ENCODE measurements around the gene POLRMT. TPM values are rescaled to one million over a fixed set of nuclear protein-coding genes. Genes with fewer than 3 reads are reported as not detected.

The POLRMT gene
- 100 to 1,000 TPM; 110 to 123 (median 119) TPM for total RNA-seq

DNA sequence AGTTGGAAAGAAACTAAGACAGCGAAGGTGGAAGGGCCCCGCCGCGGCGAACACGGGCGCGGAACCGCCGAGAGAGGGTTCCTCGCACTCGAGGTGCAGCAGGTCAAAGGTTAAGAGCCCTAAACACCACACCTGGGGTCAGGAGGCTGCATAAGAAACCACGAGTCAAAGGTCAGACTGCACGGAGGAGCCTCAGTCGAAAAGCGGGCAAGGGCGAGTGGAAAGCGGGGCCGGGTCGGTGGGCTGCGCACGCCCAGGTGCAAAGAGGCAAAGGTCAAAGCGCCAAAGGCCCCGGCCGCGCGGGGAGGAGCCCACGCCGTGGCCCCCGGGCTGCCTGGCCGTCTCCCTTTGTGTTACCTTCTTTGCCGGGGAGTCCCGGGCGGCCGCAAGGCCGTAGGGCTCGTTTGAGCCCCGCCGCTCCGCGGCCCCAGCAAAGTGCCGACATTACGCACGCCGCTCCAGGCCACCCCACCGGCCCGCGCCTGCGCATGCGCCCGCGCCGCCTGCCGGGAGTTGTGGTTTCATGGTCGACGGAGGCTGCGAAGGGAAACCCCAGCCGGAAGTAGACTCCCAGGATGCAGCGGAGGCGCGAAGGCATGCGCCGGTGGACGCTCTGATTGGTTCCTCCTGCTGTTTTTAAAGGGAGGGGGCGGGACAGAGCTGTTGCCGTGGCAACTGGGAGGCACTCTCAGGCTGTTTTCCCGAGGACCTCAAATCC lies at the start of gene POLRMT:
TSS of gene POLRMT (minus strand) at position 470 of the 718 bp plus-strand sequence. CDS start at position 445, 25 bp downstream.
- peak; percentile 94 to 96 for ATAC-seq
- Mint-ChIP-seq H3K4me3 (peak within 1 kb of the TSS; percentile 96), H3K27me3 (ENCODE audit: low read depth) (no peaks in the 10 kb centered on the region), H3K4me1 (ENCODE audit: low read depth) (peaks cover 31% of the 10 kb centered on the region), H3K9me3 (no peaks in the 10 kb centered on the region), H3K36me3 (ENCODE audit: insufficient read depth) (peaks cover 11% of the 10 kb centered on the region)
- DNase-seq = peak; percentile 94

DNA sequence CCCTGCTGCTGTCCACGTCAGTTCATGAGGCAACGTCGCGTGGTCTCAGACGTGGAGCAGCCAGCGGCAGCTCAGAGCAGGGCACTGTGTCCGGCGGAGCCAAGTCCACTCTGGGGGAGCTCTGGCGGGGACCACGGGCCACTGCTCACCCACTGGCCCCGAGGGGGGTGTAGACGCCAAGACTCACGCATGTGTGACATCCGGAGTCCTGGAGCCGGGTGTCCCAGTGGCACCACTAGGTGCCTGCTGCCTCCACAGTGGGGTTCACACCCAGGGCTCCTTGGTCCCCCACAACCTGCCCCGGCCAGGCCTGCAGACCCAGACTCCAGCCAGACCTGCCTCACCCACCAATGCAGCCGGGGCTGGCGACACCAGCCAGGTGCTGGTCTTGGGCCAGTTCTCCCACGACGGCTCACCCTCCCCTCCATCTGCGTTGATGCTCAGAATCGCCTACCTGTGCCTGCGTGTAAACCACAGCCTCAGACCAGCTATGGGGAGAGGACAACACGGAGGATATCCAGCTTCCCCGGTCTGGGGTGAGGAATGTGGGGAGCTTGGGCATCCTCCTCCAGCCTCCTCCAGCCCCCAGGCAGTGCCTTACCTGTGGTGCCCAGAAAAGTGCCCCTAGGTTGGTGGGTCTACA lies 49.5 kb upstream of the POLRMT start:
- DNase-seq (no peak), ATAC-seq (no peak)
- Mint-ChIP-seq H3K27me3 (ENCODE audit: low read depth) (peaks cover 2% of the 10 kb centered on the region), H3K4me3 (no peak overlapping the region), H3K4me1 (ENCODE audit: low read depth) (peaks cover 4% of the 10 kb centered on the region), H3K9me3 (no peaks in the 10 kb centered on the region), H3K36me3 (ENCODE audit: insufficient read depth) (no peaks in the 10 kb centered on the region)

DNA sequence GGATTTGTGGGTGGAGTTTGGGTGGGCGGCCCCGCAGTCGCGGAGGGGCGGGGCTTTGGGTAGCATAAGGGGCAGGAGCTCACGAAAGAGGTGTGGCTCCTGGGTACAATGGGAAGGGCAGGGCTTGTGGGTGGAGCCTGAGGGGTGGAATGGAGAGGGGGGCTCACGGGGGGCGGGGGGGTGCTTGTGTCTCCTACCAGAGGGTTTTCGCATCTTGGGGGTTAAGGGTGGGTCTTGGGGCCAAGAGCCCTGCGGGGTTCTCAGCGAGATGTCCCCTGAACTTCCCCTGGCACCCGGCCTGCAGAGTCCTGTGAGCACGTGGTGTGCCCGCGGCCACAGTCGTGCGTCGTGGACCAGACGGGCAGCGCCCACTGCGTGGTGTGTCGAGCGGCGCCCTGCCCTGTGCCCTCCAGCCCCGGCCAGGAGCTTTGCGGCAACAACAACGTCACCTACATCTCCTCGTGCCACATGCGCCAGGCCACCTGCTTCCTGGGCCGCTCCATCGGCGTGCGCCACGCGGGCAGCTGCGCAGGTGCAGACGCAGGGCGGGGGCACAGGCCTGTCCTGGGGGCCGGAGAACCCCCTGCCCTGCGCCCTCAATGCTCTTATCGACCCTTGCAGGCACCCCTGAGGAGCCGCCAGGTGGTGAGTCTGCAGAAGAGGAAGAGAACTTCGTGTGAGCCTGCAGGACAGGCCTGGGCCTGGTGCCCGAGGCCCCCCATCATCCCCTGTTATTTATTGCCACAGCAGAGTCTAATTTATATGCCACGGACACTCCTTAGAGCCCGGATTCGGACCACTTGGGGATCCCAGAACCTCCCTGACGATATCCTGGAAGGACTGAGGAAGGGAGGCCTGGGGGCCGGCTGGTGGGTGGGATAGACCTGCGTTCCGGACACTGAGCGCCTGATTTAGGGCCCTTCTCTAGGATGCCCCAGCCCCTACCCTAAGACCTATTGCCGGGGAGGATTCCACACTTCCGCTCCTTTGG lies 48.0 kb upstream of the POLRMT start:
- Mint-ChIP-seq H3K9me3 (no peaks in the 10 kb centered on the region), H3K27me3 (ENCODE audit: low read depth) (peaks cover 6% of the 10 kb centered on the region), H3K4me1 (ENCODE audit: low read depth) (peaks cover 4% of the 10 kb centered on the region), H3K4me3 (peak overlapping the region; percentile 84), H3K36me3 (ENCODE audit: insufficient read depth) (no peaks in the 10 kb centered on the region)
- ATAC-seq (no peak), DNase-seq (no peak)

DNA sequence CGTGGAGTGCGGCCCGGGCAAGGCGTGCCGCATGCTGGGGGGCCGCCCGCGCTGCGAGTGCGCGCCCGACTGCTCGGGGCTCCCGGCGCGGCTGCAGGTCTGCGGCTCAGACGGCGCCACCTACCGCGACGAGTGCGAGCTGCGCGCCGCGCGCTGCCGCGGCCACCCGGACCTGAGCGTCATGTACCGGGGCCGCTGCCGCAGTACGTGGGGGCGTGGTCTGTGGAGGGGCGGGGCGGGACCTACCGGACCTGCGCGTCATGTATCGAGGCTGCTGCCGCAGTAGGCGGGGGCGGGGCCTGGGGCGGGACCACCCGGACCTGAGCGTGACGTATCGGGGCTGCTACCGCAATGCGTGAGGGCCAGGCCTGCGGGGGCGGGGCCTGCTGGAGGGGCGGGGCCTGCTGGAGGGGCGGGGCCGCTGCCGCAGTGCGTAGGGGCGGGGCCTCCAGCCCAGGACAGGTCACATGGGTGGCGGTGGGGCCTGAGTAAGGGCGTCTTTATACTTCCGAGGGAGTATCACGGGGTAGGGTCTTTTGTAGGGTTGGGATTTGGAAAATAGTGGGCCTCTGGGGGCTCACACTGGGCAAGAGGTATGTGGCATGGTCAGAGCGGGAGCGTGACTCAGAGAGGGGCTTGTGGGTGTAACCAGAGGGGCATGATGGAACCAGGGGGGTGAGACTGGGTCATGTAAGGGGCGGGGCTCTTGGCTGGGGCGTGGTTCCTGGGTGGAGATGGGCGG lies 47.1 kb upstream of the POLRMT start:
- ATAC-seq = peak; percentile 83 to 85
- Mint-ChIP-seq H3K4me1 (ENCODE audit: low read depth) (peaks cover 4% of the 10 kb centered on the region), H3K27me3 (ENCODE audit: low read depth) (peaks cover 11% of the 10 kb centered on the region), H3K4me3 (peak overlapping the region; percentile 84), H3K9me3 (no peaks in the 10 kb centered on the region), H3K36me3 (ENCODE audit: insufficient read depth) (no peaks in the 10 kb centered on the region)
- peak; percentile 100 for DNase-seq

DNA sequence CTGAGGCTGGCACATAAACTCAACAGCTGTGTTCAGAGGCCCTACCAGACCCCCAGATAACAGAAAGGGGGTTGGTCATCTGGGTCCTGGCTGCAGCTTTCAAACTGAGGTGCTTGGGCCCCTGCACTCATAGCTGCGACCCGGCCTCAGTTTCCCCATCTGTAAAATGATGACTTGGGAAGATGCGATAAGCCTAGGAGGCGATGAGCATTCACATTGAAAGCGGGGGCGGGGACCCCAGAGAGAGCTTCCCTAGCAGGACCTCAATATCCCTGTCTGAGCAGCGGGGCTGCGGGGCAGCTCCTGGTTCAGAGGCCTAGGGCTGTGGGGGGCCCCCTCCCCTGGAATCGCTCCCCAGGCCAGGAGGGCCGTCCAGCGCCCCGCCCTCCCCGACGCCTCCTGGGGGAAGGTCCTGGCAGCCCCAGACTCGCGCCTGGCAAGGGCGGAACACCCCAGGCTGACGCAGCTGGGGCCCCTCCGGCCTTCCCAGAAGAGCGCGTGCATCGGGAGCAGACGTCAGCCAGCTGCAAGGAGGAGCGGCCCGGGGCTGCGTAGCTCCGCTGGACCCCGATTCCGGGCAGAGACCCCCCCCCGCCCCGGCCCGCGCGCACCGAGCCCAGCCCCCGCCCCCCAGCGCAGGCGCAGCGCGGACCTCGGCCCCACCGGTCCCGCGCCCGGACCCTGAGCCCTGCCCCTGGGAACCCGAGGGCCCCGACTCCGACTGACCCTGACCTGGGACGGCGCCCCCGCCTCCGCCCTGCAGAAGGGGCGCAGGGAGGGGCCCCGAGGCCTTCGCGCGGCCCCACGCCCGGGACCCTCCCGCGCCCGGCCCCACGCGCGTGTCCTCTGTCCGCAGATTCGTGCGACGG lies 46.3 kb upstream of the POLRMT start:
- peaks cover 6% of the 10 kb centered on the region for H3K4me1 Mint-ChIP-seq (ENCODE audit: low read depth)
- peaks cover 16% of the 10 kb centered on the region for H3K27me3 Mint-ChIP-seq (ENCODE audit: low read depth)
- DNase-seq = no peak
- no peaks in the 10 kb centered on the region for H3K36me3 Mint-ChIP-seq (ENCODE audit: insufficient read depth)
- no peaks in the 10 kb centered on the region for H3K9me3 Mint-ChIP-seq
- peak overlapping the region; percentile 72 for H3K4me3 Mint-ChIP-seq
- ATAC-seq = peak; percentile 5 to 11

DNA sequence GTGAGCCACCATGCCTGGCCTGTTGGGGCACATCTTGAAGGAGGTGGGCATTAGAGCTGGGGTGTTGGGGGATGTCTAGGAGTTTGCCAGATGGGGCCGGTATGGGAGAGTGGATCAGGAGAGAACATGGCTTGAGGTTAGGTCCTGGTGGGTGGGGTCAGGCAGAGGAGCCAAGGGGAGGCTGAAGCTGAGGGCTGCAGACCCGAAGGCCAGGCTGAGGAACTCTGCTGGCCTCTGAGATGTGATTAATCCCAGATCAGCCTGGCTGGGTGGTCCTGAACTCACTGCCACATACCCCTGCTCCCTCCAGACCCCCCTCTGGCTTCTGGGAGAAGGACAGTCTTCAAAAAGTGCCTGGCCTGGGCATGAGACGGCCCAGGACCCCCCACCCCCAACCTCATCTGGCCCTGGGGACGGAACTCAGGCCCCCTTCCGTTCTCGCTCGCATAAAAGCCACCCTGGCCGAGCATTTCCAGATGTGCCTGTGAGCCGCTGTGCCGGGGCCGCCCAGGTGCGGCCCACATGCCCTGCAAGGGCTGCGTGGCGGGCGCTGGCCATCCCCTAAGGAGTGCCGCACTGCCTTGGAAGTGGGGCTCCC lies 45.6 kb upstream of the POLRMT start:
- ATAC-seq = no peak
- Mint-ChIP-seq H3K4me1 (ENCODE audit: low read depth) (peaks cover 6% of the 10 kb centered on the region), H3K36me3 (ENCODE audit: insufficient read depth) (no peaks in the 10 kb centered on the region), H3K9me3 (no peaks in the 10 kb centered on the region), H3K4me3 (peak overlapping the region; percentile 72), H3K27me3 (ENCODE audit: low read depth) (peaks cover 20% of the 10 kb centered on the region)
- no peak for DNase-seq

DNA sequence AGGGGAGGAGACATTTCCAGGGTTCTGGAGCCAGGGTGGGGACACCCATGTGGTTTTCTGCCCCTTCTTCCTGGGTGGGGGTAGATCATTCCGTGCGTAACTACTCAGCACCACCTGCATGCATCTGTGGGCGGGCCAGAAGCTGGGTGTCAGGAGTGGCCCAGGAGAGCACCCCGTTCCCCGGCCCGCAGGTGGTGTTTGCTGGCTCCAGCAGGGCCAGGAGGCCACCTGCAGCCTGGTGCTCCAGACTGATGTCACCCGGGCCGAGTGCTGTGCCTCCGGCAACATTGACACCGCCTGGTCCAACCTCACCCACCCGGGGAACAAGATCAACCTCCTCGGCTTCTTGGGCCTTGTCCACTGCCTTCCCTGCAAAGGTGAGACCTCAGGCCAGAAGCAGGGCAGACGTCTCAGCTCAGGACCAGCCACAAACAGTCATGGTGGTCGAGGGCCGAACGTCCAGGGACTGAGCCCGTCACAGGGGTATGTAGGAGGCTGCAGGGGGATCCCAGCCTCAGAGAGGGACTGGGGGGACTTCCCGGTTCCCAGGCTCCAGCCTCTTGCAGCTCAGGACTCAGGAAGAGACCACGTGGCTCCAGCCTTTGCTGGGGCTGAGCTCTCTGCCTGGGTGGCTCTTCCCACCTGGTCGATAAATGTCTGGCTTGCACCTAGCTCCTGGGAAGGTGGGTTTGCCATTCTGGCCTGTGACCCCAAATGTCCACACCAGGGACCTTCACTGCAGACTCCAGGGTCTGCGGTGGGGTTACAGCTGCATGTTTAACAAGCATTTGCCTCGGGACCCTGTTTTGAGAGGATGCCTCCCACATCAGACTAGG lies 44.5 kb upstream of the POLRMT start:
- no peak overlapping the region for H3K4me3 Mint-ChIP-seq
- peaks cover 24% of the 10 kb centered on the region for H3K27me3 Mint-ChIP-seq (ENCODE audit: low read depth)
- no peak for ATAC-seq
- peaks cover 6% of the 10 kb centered on the region for H3K4me1 Mint-ChIP-seq (ENCODE audit: low read depth)
- no peak for DNase-seq
- no peaks in the 10 kb centered on the region for H3K9me3 Mint-ChIP-seq
- no peaks in the 10 kb centered on the region for H3K36me3 Mint-ChIP-seq (ENCODE audit: insufficient read depth)

DNA sequence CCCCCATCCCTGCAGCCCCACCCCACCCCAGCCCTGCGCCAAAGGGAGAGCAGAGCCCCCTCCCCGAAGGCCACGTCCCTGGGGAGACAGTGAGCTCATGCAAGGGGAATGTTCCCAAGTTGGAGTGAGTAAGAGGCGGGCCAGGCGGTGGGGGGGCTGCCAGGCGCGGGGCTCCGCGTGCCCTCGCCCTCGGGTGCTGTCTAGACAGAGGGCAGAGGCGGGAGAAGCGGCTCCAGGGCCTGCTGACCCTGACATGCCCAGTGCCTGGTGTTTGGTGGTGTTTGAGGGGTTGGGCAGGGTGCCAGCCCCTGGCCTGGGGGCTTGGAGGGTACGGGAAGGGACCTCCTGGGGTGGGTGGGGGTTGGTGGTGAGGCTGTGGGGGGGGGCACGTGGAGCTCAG lies 43.9 kb upstream of the POLRMT start:
- DNase-seq = no peak
- Mint-ChIP-seq H3K4me1 (ENCODE audit: low read depth) (peaks cover 6% of the 10 kb centered on the region), H3K27me3 (ENCODE audit: low read depth) (peaks cover 24% of the 10 kb centered on the region), H3K9me3 (no peaks in the 10 kb centered on the region), H3K36me3 (ENCODE audit: insufficient read depth) (no peaks in the 10 kb centered on the region), H3K4me3 (no peak overlapping the region)
- ATAC-seq = no peak

DNA sequence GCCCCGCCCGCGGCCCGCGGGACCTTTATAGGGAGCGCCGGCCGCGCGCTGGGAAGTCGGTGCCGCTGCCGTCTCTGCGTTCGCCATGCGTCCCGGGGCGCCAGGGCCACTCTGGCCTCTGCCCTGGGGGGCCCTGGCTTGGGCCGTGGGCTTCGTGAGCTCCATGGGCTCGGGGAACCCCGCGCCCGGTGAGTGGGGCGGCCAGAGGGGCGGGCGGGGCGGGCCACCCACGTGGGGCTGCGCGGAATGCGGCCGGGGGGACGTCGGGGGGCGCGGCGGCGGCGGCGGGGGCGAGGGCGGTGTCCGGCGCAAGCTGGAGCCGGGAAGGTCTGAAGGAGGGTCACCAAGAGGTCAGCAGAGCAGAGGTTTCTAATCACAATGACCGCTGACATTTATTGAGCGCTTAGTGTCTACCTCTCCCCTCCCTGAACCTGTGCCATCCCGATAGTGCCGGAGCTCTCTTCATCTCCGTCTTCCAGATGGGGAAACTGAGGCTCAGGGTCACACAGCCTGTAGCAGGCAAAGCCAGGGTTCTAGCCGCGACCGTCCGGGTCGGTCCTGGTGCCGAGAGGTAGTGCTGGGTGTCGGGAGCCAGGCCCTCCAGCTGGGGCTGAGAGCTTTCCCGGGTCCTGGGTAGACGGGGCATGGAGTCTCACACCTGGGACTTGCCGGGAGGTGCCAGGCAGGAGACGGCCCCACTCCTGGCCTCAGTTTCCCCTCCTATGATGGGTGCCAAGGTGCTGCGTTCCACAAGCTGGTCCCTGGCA lies 43.2 kb upstream of the POLRMT start, which contains the start of gene FSTL3:
TSS of gene FSTL3 (plus strand) at position 54 of the 767 bp plus-strand sequence. CDS start at position 86, 32 bp downstream.
- no peak for ATAC-seq
- Mint-ChIP-seq H3K9me3 (no peaks in the 10 kb centered on the region), H3K36me3 (ENCODE audit: insufficient read depth) (no peaks in the 10 kb centered on the region), H3K4me3 (no peak within 1 kb of the TSS), H3K4me1 (ENCODE audit: low read depth) (peaks cover 6% of the 10 kb centered on the region), H3K27me3 (ENCODE audit: low read depth) (peaks cover 24% of the 10 kb centered on the region)
- DNase-seq = no peak

DNA sequence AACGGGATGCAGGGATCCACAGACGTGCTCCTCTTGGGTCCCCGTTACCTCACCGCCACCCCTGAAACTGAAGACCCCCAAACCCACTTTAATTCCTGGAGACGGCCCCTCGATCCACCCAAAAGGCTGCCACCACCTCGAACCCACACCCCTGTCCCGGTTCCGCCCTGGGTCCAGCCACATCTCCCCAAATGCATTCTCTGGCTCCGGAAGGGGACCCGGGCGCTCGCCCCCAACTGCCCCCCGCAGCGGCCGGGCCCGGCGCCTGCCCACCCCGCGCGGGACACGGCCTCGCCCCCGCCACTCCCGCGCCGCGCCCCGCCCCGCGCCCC lies 42.6 kb upstream of the POLRMT start:
- Mint-ChIP-seq H3K36me3 (ENCODE audit: insufficient read depth) (no peaks in the 10 kb centered on the region), H3K27me3 (ENCODE audit: low read depth) (peaks cover 24% of the 10 kb centered on the region), H3K9me3 (no peaks in the 10 kb centered on the region), H3K4me3 (no peak overlapping the region), H3K4me1 (ENCODE audit: low read depth) (peaks cover 6% of the 10 kb centered on the region)
- ATAC-seq = no peak
- no peak for DNase-seq

DNA sequence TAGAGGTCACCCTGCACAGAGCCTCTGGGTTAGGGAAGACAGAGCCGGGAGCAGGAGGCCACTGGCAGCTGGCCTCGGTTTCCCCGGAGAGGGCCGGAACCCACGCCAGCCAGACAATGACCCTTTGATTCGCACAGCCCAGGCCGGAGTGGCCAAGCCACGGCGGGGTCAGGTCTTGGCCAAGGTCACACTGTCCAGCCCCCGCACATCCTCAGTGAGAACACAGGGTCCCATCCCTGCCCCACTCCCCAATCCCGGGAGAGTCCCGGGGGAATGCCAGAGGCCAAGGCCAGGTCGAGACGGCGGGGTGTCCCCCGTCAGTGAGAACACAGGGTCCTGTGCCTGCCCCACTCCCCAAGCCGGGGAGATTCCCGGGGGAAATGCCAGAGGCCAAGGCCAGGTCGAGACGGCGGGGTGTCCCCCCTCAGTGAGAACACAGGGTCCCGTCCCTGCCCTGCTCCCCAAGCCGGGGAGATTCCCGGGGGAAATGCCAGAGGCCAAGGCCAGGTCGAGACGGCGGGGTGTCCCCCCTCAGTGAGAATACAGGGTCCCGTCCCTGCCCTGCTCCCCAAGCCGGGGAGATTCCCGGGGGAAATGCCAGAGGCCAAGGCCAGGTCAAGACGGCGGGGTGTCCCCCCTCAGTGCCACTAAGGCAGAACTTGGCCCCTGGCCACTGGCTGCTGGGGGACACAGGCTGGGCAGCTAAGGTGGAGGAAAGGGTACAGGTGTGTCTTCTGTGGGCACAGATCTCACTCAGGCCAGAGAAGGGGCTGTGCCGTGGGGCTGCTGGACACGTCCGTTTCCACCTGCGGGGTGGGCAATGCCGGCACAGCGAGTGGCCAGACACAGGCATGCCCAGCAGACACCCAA lies 41.2 kb upstream of the POLRMT start:
- Mint-ChIP-seq H3K4me1 (ENCODE audit: low read depth) (peaks cover 6% of the 10 kb centered on the region), H3K36me3 (ENCODE audit: insufficient read depth) (no peaks in the 10 kb centered on the region), H3K4me3 (no peak overlapping the region), H3K27me3 (ENCODE audit: low read depth) (peaks cover 24% of the 10 kb centered on the region), H3K9me3 (no peaks in the 10 kb centered on the region)
- DNase-seq (no peak), ATAC-seq (no peak)
